Kidney (tissue), 14 donors: ENCODE data around the gene KLHL29. TPM values are rescaled to one million over a fixed set of nuclear protein-coding genes. Genes with fewer than 3 reads are reported as not detected.

Experiments used
- DNase-seq, 5 donors: peaks; one replicate each; pipeline ENCODE4 v3.0.0-alpha.2; 2013 to 2020
- FAIRE-seq: peaks from 2 replicates; lab custom pipeline; 2012; peaks lifted over from hg19 to GRCh38; lab: Jason Lieb, UNC
- H3K27ac ChIP-seq, 2 donors: one replicate each; pipeline ENCODE4 v1.7.0; 2013; ENCODE audit warnings: low read depth in 2 of 2, low read length in 2 of 2, inconsistent platforms in 1 of 2
- H3K27me3 ChIP-seq: one replicate; pipeline ENCODE4 v1.7.1; 2013; ENCODE audit warnings: low read length, inconsistent platforms; ENCODE audit not compliant: control insufficient read depth, insufficient read depth
- H3K36me3 ChIP-seq, 3 donors: one replicate each; pipeline versions ENCODE4 v1.7.0 to v1.7.1; 2013; ENCODE audit warnings: low read length in 3 of 3, control low read depth in 1 of 3, inconsistent platforms in 1 of 3; ENCODE audit not compliant: insufficient read depth in 3 of 3, control insufficient read depth in 2 of 3
- H3K4me1 ChIP-seq, 3 donors: one replicate each; pipeline versions ENCODE4 v1.7.0 to v1.7.1; 2013; ENCODE audit warnings: low read length in 3 of 3, inconsistent platforms in 1 of 3, low read depth in 1 of 3; ENCODE audit not compliant: control insufficient read depth in 2 of 3, insufficient read depth in 2 of 3
- H3K4me3 ChIP-seq, 3 donors: one replicate each; pipeline versions ENCODE4 v1.7.0 to v1.8.1; 2013; ENCODE audit warnings: low read length in 3 of 3, control low read depth in 1 of 3, inconsistent platforms in 1 of 3
- H3K9ac ChIP-seq, 3 donors: one replicate each; pipeline versions ENCODE4 v1.7.0 to v1.7.1; 2013; ENCODE audit warnings: low read length in 3 of 3, control low read depth in 1 of 3, inconsistent platforms in 1 of 3
- H3K9me3 ChIP-seq, 3 donors: one replicate each; pipeline versions ENCODE4 v1.7.0 to v1.7.1; 2013; ENCODE audit warnings: low read length in 3 of 3, control low read depth in 1 of 3, inconsistent platforms in 1 of 3; ENCODE audit not compliant: control insufficient read depth in 2 of 3, insufficient read depth in 1 of 3
- intact Hi-C: fragments of 100-400 bp; cut with DNase I; formaldehyde crosslinking; loops from one replicate; pipeline ENCODE4 v1.11.1; 2022
- polyA plus RNA-seq: library from polyadenylated mRNA; stranded (reverse); fragments of 350-450 nt; fragmentation: Illumina TruSeq; extraction: RNeasy Lipid Tissue Mini Kit (QIAGEN cat#74804); gene quantifications from one replicate; pipeline ENCODE4 v1.2.3, GENCODE V29; 2014; ENCODE audit warnings: low read depth, low replicate concordance; ENCODE audit not compliant: insufficient read depth
- total RNA-seq: library from RNA; stranded (reverse); fragmentation: NEBNext Ultra II Directional; extraction: Animal tissue kit (Norgen Biotek cat#: 25700); gene quantifications from one replicate; pipeline ENCODE4 v1.2.1, GENCODE V29; 2021
- TF ChIP-seq, protein P1 (sequence below): IDR thresholded peaks from 3 replicates; pipeline ENCODE4 v1.5.1; 2012; ENCODE audit warnings: mild to moderate bottlenecking, moderate library complexity, borderline replicate concordance; ENCODE audit not compliant: insufficient read depth; ENCODE audit errors: extremely low read depth
- donor health status: control.
- donor health status: control.
- donor health status: control.
- donor health status: control.
- donor health status: control.
- donor health status: DM: yes; HTN: yes; CAD: no.
- donor health status: Normal renal cell carcinoma (clear cell type).

The KLHL29 gene
- total and polyA plus RNA-seq, 2 donors from 2014 or later = 1.5 to 10.5 TPM

DNA sequence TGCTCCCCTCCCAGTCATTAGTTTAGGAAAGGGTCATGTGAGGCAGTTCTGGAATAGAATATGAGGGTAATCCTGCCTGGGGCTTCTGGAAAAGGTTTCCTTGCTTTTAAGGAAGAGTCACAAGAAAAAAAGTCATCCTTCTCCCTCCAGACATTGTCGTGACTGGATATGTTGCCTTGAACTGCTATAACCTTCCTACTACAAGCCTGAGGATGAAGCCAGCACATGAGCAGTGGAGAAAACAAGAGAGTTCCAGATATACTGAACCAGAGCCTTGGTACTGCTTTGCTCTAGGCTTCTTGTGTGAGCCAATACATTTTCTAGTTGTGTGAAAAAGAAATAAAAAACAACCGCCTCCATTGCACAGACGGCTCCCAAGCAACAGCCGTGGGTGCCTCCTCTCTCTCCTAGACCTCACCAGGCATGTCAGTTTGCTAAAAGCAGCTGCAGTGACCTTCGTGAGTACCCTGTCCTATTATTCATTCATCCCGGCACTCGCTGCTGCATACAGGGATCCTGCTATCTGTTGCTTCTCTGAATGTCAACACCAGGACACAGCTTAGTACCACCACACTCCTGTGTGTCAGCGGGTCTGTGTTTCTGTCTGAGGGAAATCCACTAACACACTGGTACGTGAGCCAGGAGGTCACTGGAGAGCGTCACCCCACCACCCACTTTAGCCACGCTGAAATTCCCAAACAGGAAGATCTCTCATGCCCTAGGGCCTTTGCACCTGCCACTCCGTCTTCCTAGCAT lies 186.7 kb downstream of the KLHL29 start:
- TF ChIP-seq, protein P1, sequence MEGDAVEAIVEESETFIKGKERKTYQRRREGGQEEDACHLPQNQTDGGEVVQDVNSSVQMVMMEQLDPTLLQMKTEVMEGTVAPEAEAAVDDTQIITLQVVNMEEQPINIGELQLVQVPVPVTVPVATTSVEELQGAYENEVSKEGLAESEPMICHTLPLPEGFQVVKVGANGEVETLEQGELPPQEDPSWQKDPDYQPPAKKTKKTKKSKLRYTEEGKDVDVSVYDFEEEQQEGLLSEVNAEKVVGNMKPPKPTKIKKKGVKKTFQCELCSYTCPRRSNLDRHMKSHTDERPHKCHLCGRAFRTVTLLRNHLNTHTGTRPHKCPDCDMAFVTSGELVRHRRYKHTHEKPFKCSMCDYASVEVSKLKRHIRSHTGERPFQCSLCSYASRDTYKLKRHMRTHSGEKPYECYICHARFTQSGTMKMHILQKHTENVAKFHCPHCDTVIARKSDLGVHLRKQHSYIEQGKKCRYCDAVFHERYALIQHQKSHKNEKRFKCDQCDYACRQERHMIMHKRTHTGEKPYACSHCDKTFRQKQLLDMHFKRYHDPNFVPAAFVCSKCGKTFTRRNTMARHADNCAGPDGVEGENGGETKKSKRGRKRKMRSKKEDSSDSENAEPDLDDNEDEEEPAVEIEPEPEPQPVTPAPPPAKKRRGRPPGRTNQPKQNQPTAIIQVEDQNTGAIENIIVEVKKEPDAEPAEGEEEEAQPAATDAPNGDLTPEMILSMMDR = no peak
- H3K9ac ChIP-seq = no peak overlapping the region
- H3K4me3 ChIP-seq = no peak overlapping the region
- FAIRE-seq (no peak), DNase-seq (no peak)
- no peaks in the 10 kb centered on the region for H3K27me3 ChIP-seq
- no peaks in the 10 kb centered on the region for H3K36me3 ChIP-seq
- no peaks in the 10 kb centered on the region for H3K4me1 ChIP-seq
- intact Hi-C loops = no loop called here
- H3K27ac ChIP-seq = no peak overlapping the region
- no peaks in the 10 kb centered on the region for H3K9me3 ChIP-seq

DNA sequence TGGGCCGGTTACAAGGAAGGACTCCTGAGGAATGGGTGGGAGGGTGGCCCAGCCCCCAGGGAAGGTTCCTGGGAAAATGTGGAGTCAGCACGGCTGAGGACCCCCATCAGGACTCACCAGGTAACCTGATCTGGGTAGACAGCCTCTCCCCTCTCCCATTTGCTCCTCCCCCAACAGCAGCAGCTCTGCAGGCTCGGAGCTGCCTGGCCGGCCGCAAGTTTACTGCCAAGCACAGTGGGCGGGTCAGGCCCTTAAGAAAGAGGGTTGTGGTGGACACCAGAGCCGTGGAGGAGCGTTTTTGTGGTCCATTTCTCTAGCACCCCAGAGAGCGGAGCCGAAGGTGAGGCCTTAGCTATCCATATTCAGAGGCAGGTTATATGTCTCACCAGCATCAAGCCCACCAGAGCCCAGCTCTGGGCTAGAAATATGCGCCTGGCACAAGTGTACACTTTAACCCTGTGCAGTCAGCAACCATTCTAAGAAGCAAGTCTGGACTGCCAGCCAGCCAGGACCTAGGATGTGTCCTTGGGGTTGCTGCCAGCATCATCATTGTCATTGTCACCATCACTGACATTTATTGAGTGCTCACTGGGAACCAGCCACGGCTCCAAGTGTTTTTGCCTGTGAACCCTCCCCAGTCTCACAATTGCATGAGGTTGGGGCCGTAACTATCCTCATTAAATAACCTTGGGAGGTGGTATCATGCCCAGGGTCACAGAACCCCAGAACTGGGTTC lies 190.1 kb downstream of the KLHL29 start:
- Histone ChIP-seq H3K9ac (no peak overlapping the region), H3K9me3 (no peaks in the 10 kb centered on the region), H3K4me1 (no peaks in the 10 kb centered on the region), H3K27ac (no peak overlapping the region), H3K27me3 (no peaks in the 10 kb centered on the region), H3K36me3 (no peaks in the 10 kb centered on the region), H3K4me3 (no peak overlapping the region)
- TF ChIP-seq, protein P1 = no peak
- no peak for FAIRE-seq
- intact Hi-C loops = no loop called here
- DNase-seq = peak; percentile 45 to 92 (median 91)

DNA sequence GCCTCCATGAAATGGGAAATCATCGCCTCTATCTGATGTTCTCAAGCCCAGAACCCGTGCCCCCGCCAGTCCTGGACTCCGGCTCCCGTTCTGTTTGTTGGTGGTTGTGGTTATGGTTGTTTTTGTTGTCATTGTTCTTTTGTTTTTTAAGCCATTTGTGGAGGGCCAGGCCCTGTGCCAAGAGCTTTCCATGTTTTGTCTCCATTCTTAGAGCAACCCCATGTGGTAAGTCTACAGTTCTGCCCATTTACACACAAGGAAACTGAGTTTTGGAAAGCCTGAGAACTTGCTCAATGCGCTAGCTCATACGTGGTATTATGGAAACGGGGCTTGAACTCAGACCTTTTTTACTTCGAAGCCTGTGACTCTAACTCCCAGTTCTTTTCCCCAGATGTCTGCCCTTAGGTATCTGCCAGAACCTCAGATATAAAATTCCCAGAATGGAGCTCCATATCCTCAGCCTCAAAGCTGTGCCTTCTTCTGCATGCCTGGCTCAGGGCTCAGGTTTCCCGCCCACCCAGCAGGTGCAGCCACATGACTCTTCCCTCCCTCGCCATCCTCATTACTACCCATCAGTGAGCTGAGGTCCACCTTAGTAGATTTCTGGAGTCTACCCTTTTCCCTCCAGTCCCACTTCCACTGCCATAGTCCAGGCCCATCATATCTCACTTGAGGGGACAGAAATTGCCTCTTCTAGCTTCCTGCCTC lies 194.1 kb downstream of the KLHL29 start:
- no peaks in the 10 kb centered on the region for H3K27me3 ChIP-seq
- FAIRE-seq = no peak
- intact Hi-C loops = no loop called here
- no peaks in the 10 kb centered on the region for H3K4me1 ChIP-seq
- no peak overlapping the region for H3K27ac ChIP-seq
- no peaks in the 10 kb centered on the region for H3K36me3 ChIP-seq
- no peak overlapping the region for H3K9ac ChIP-seq
- TF ChIP-seq, protein P1 = peak; percentile 7
- DNase-seq = peak in 1 of 5 donors; percentile 23
- H3K4me3 ChIP-seq = no peak overlapping the region
- no peaks in the 10 kb centered on the region for H3K9me3 ChIP-seq
